OCI-LY7 (cell line): ENCODE measurements around the gene FGFBP2. TPM values are rescaled to one million over a fixed set of nuclear protein-coding genes. Genes with fewer than 3 reads are reported as not detected.

Experiments used
- BruUV-seq: library from RNA; stranded (reverse); fragments of 400-500 nt; replicated peaks from 2 replicates; lab custom pipeline; 2021; lab: Mats Ljungman, UMichigan
- CTCF ChIA-PET: fragments of 300-600 bp; sonication (Branson Sonifier 250); formaldehyde crosslinking; loops from one replicate; lab custom pipeline; 2022; ENCODE audit warnings: antibody characterized with exemption; ENCODE audit not compliant: unreplicated experiment; lab: Charles Lee
- POLR2A ChIA-PET: fragments of 300-600 bp; sonication (Branson Sonifier 250); formaldehyde crosslinking; loops from one replicate; lab custom pipeline; 2022; ENCODE audit warnings: antibody characterized with exemption; lab: Charles Lee
- DNase-seq: peaks from one replicate; pipeline ENCODE4 v3.0.0-alpha.2; 2015; ENCODE audit warnings: low spot score
- H2AFZ ChIP-seq: fragments of 200-600 bp; sonication (generic), shearing (Covaris generic); 2 replicates; pipeline ENCODE4 v1.6.1; 2014; ENCODE audit warnings: mild to moderate bottlenecking, antibody characterized with exemption, low read length, moderate library complexity
- H3K27ac ChIP-seq: fragments of 200-600 bp; sonication (generic); 2 replicates; pipeline ENCODE4 v1.5.1; 2014; ENCODE audit warnings: mixed run types, low read depth, mild to moderate bottlenecking, moderate library complexity, low read length, inconsistent platforms; ENCODE audit not compliant: poor library complexity, severe bottlenecking
- H3K36me3 ChIP-seq: fragments of 200-600 bp; sonication (generic); 2 replicates; pipeline ENCODE4 v1.6.1; 2014; ENCODE audit warnings: mild to moderate bottlenecking, antibody characterized with exemption, low read length, moderate library complexity, mixed read lengths; ENCODE audit not compliant: insufficient read depth
- H3K4me1 ChIP-seq: fragments of 200-600 bp; sonication (generic); 2 replicates; pipeline ENCODE4 v1.5.1; 2014; ENCODE audit warnings: mild to moderate bottlenecking, low read length; ENCODE audit not compliant: insufficient read depth, poor library complexity, severe bottlenecking
- H3K4me2 ChIP-seq: fragments of 200-600 bp; sonication (generic); 2 replicates; pipeline ENCODE4 v1.6.1; 2014; ENCODE audit warnings: mild to moderate bottlenecking, low read length
- H3K4me3 ChIP-seq: fragments of 200-600 bp; sonication (generic); 2 replicates; pipeline ENCODE4 v1.5.1; 2014; ENCODE audit warnings: mild to moderate bottlenecking, low read depth, low read length; ENCODE audit not compliant: poor library complexity, severe bottlenecking
- H3K79me2 ChIP-seq: fragments of 200-600 bp; sonication (generic); 2 replicates; pipeline ENCODE4 v1.6.1; 2016; ENCODE audit warnings: low read depth, mild to moderate bottlenecking, low read length, moderate library complexity, mixed read lengths; ENCODE audit not compliant: insufficient read depth
- H3K9me2 ChIP-seq: fragments of 200-600 bp; sonication (generic); 2 replicates; pipeline ENCODE4 v1.6.1; 2016; ENCODE audit warnings: mild to moderate bottlenecking, low read length, mixed read lengths; ENCODE audit not compliant: insufficient read depth
- H3K9me3 ChIP-seq: fragments of 200-600 bp; sonication (generic); 2 replicates; pipeline ENCODE4 v1.6.1; 2014; ENCODE audit warnings: mild to moderate bottlenecking, mixed run types, low read length, mixed read lengths
- H4K20me1 ChIP-seq: fragments of 200-600 bp; sonication (generic); 2 replicates; pipeline ENCODE4 v1.6.1; 2014; ENCODE audit warnings: mild to moderate bottlenecking, antibody characterized with exemption, low read length, moderate library complexity, mixed read lengths; ENCODE audit not compliant: insufficient read depth
- EZH2phosphoT487 ChIP-seq: fragments of 200-600 bp; sonication (generic); IDR thresholded peaks from 2 replicates; pipeline ENCODE4 v1.6.1; 2018; ENCODE audit warnings: low read depth, borderline replicate concordance, mild to moderate bottlenecking, mixed run types, antibody characterized with exemption, low read length, moderate library complexity, mixed read lengths
- intact Hi-C: fragments of 100-400 bp; cut with micrococcal nuclease; formaldehyde crosslinking; loops from one replicate; pipeline ENCODE4 v1.10.0; 2022; ENCODE audit not compliant: unreplicated experiment
- total RNA-seq, 2 experiments: library from RNA; depleted of rRNA in 1 of 2; stranded (reverse); fragments of >200 nt in 1 of 2; shearing (Covaris generic) in 1 of 2; gene quantifications; 2 replicates each; pipeline ENCODE4 v1.2.3, GENCODE V29; 2014 to 2022
- TF ChIP-seq, protein P1 (sequence below): fragments of 200-600 bp; sonication (generic); conservative IDR thresholded peaks from 2 replicates; pipeline ENCODE4 v1.5.1; 2014; ENCODE audit warnings: mild to moderate bottlenecking, antibody characterized with exemption, low read length, moderate library complexity, mixed read lengths

Gene FGFBP2
- total RNA-seq, 2 experiments from 2014 or later, result not detected

DNA sequence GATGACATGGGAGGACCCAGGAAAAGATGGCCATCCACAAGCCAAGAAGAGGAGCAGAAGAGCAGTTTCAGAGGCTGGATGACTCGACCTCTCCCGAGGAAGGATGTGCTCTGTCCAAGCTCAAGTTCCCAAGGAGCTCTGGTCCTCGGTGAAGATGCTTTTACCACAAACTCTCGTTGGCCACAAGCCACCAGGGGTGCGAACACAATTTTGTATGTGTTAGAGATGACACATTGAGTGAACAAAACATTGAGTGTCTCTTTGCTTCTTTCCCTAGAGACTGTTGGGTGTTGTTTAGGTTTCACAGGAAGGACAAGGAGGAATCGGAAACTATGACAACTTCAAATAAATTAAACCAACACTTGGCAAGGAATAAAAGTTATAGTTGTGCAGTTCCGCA, 50.7 kb downstream of the FGFBP2 start:
- Histone ChIP-seq H3K9me3 (no peaks in the 10 kb centered on the region), H3K4me1 (no peaks in the 10 kb centered on the region), H3K4me3 (no peak overlapping the region), H3K4me2 (no peak overlapping the region), H3K36me3 (no peaks in the 10 kb centered on the region), H3K9me2 (no peaks in the 10 kb centered on the region), H4K20me1 (no peaks in the 10 kb centered on the region), H3K27ac (no peak overlapping the region), H2AFZ (no peak overlapping the region), H3K79me2 (no peaks in the 10 kb centered on the region)
- TF ChIP-seq, protein P1, sequence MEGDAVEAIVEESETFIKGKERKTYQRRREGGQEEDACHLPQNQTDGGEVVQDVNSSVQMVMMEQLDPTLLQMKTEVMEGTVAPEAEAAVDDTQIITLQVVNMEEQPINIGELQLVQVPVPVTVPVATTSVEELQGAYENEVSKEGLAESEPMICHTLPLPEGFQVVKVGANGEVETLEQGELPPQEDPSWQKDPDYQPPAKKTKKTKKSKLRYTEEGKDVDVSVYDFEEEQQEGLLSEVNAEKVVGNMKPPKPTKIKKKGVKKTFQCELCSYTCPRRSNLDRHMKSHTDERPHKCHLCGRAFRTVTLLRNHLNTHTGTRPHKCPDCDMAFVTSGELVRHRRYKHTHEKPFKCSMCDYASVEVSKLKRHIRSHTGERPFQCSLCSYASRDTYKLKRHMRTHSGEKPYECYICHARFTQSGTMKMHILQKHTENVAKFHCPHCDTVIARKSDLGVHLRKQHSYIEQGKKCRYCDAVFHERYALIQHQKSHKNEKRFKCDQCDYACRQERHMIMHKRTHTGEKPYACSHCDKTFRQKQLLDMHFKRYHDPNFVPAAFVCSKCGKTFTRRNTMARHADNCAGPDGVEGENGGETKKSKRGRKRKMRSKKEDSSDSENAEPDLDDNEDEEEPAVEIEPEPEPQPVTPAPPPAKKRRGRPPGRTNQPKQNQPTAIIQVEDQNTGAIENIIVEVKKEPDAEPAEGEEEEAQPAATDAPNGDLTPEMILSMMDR, result no peak
- no peak for TF ChIP-seq EZH2phosphoT487
- BruUV-seq, result no TSS peak
- no peak for DNase-seq
- ChIA-PET CTCF (no interaction called here), POLR2A (no interaction called here)
- intact Hi-C loops, result no loop called here

Other genes with a start within 250 kb of the FGFBP2 start
- 92.0 and 103 TPM in 2 replicates for gene CD38, start 184.8 kb downstream of the FGFBP2 start, total RNA-seq (2014; rRNA removed; shearing (Covaris generic))
- gene CD38, start 184.8 kb downstream of the FGFBP2 start, total RNA-seq (2022), result 176 and 214 TPM in 2 replicates
- not detected in 2 replicates for gene FGFBP1, start 24.4 kb downstream of the FGFBP2 start, total RNA-seq (2014; rRNA removed; shearing (Covaris generic))
- not detected in 2 replicates for gene FGFBP1, start 24.4 kb downstream of the FGFBP2 start, total RNA-seq (2022)
- gene PROM1, start 120.8 kb upstream of the FGFBP2 start, total RNA-seq (2014; rRNA removed; shearing (Covaris generic)), result not detected in 2 replicates
- not detected in 2 replicates for gene PROM1, start 120.8 kb upstream of the FGFBP2 start, total RNA-seq (2022)